Vagina (tissue), 2 donors: ENCODE measurements around the gene KCNQ2.

Experiments used
- CTCF ChIP-seq, 3 experiments: fragments of 450-650 bp in 2 of 3; fragments of 200-600 bp in 1 of 3; sonication (generic) in 1 of 3; IDR thresholded peaks; one replicate each; pipeline ENCODE4 v1.5.1; 2017 to 2019; ENCODE audit warnings: antibody characterized with exemption in 3 of 3, mild to moderate bottlenecking in 2 of 3, moderate library complexity in 2 of 3
- POLR2A ChIP-seq, 2 donors: fragments of 450-650 bp; IDR thresholded peaks; one replicate each; pipeline ENCODE4 v1.6.1; 2017; ENCODE audit warnings: antibody characterized with exemption in 2 of 2, mild to moderate bottlenecking in 2 of 2, moderate library complexity in 2 of 2
- POLR2AphosphoS5 ChIP-seq, 2 donors: sonication (generic); formaldehyde crosslinking; IDR thresholded peaks; one replicate each; pipeline ENCODE4 v1.9.0; 2017; ENCODE audit warnings: antibody characterized with exemption in 2 of 2, mild to moderate bottlenecking in 2 of 2, low read depth in 1 of 2; ENCODE audit not compliant: insufficient read depth in 1 of 2

DNA sequence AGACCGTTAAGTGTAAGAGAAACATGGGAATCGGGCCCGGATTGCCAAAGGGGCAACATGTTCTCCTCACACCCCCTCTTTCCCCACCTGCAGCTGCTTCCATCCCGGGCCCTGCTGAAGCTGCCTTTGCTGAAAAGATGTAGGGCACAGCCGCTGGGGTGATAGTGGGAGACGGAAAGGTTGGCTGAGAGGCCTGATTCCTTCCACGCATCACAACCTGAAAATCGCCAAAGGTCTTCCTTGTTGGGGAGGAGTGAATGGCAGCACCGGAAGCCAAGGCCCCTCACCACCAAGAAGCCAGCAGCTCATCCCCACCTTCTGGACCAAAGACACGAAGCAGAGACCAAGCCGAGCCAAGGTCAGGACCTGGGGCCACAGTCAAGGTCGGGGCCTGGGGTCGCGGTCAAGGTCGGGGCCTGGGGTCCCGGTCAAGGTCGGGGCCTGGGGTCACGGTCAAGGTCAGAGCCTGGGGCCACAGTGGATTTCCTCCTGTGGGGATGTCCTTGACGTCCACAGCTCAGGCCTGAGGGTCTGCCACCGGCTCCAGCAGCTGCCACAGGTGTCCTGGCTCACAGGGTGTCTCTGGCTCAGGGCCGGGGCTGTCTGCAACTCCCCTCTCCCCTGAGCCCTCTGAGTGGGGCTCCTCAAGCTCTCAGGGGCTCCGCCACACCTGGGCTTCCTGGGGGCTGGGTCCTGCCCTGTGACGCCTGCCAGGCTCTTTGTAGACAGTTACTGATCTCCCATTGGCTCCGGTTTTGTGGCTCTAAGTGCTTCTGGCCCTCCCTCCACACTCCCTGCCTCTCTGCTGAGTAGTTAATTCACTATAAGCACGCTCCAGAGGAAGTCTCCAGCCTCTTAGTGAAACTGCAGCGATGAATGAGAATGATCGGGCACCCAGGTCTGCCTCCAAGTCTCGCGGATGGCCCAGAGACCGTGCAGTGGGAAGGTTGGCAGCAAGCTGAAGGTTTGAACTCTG is 105.8 kb downstream of the KCNQ2 start:
- TF ChIP-seq CTCF (IDR thresholded peaks at IDR 0.05) (no peak), POLR2A (IDR thresholded peaks at IDR 0.05) (no peak), POLR2AphosphoS5 (IDR thresholded peaks at IDR 0.05; ENCODE audit: insufficient read depth in 1 of 2, low read depth in 1 of 2) (no peak)
